Hepatocyte (in vitro differentiated cells): ENCODE data around the gene SH3BGRL2. TPM values are rescaled to one million over a fixed set of nuclear protein-coding genes. Genes with fewer than 3 reads are reported as not detected.

Experiments used
- DNase-seq: peaks from one replicate; pipeline ENCODE4 v3.0.0-alpha.2; 2016; ENCODE audit warnings: low spot score
- H2AFZ ChIP-seq: fragments of 200-600 bp; sonication (generic); 2 replicates; pipeline ENCODE4 v1.6.0; 2016; ENCODE audit warnings: antibody characterized with exemption, mild to moderate bottlenecking
- H3K27ac ChIP-seq: fragments of 200-600 bp; sonication (generic); 2 replicates; pipeline ENCODE4 v1.5.1; 2016; ENCODE audit warnings: mild to moderate bottlenecking
- H3K27me3 ChIP-seq: fragments of 200-600 bp; sonication (generic); 2 replicates; pipeline ENCODE4 v1.6.1; 2016
- H3K36me3 ChIP-seq: fragments of 200-600 bp; sonication (generic); replicated peaks from 2 replicates; pipeline ENCODE4 v1.5.1; 2016; ENCODE audit warnings: low read depth; ENCODE audit not compliant: insufficient read depth
- H3K4me1 ChIP-seq: fragments of 200-600 bp; sonication (generic); 2 replicates; pipeline ENCODE4 v1.5.1; 2016; ENCODE audit warnings: mild to moderate bottlenecking, moderate library complexity; ENCODE audit not compliant: insufficient read depth
- H3K4me2 ChIP-seq: fragments of 200-600 bp; sonication (generic); 2 replicates; pipeline ENCODE4 v1.6.0; 2016
- H3K4me3 ChIP-seq: fragments of 200-600 bp; sonication (generic); 2 replicates; pipeline ENCODE4 v1.5.1; 2016; ENCODE audit warnings: mild to moderate bottlenecking
- H3K79me2 ChIP-seq: fragments of 200-600 bp; sonication (generic); 2 replicates; pipeline ENCODE4 v1.6.0; 2017; ENCODE audit warnings: mild to moderate bottlenecking
- H3K9me2 ChIP-seq: fragments of 200-600 bp; sonication (generic); replicated peaks from 2 replicates; pipeline ENCODE4 v1.6.0; 2017; ENCODE audit warnings: mild to moderate bottlenecking; ENCODE audit not compliant: insufficient read depth
- H3K9me3 ChIP-seq: fragments of 200-600 bp; sonication (generic); 2 replicates; pipeline ENCODE4 v1.5.1; 2016; ENCODE audit warnings: low read depth, mild to moderate bottlenecking
- H4K20me1 ChIP-seq: fragments of 200-600 bp; sonication (generic); 2 replicates; pipeline ENCODE4 v1.6.0; 2016; ENCODE audit warnings: mild to moderate bottlenecking; ENCODE audit not compliant: insufficient read depth, poor library complexity, severe bottlenecking
- CTCF ChIP-seq: fragments of 200-600 bp; sonication (generic); IDR thresholded peaks from 2 replicates; pipeline ENCODE4 v1.5.1; 2016; ENCODE audit warnings: antibody characterized with exemption, mild to moderate bottlenecking; ENCODE audit not compliant: poor library complexity
- EZH2 ChIP-seq: fragments of 200-600 bp; sonication (generic); IDR thresholded peaks from 2 replicates; pipeline ENCODE4 v1.6.1; 2016; ENCODE audit warnings: antibody characterized with exemption, mild to moderate bottlenecking, borderline replicate concordance
- EZH2phosphoT487 ChIP-seq: fragments of 200-600 bp; sonication (generic); IDR thresholded peaks from one replicate; pipeline ENCODE4 v1.6.1; 2018; ENCODE audit warnings: antibody characterized with exemption, mild to moderate bottlenecking, low read depth, moderate library complexity; ENCODE audit not compliant: unreplicated experiment, severe bottlenecking
- WGBS: methylation state at CpG from one replicate; pipeline ENCODE4 v1.1.6; 2016; ENCODE audit warnings: low lambda C conversion rate; ENCODE audit errors: missing lambda C conversion rate; 5-methylcytosine and 5-hydroxymethylcytosine counted together
- polyA plus RNA-seq: library from polyadenylated mRNA; unstranded; fragments of >200 nt; fragmentation: Nextera tagmentation; extraction: Ambion mirVana; gene quantifications from 2 replicates; pipeline ENCODE4 v1.2.1, GENCODE V29; 2016
- total RNA-seq: library from RNA; depleted of rRNA; stranded (reverse); fragments of >200 nt; gene quantifications from 2 replicates; pipeline ENCODE4 v1.2.3, GENCODE V29; 2014

Gene SH3BGRL2
- total RNA-seq: 63.6 and 71.4 TPM in 2 replicates
- polyA plus RNA-seq: 23.4 and 24.1 TPM in 2 replicates

GRCh38 chr6:79630883-79631692 is at the start of gene SH3BGRL2:
Gene SH3BGRL2, plus strand, starts transcription at chr6:79631329. Its CDS starts 133 bp downstream, at chr6:79631462.
- no peaks in the 10 kb centered on the region for H3K36me3 ChIP-seq
- peak; percentile 87 for DNase-seq
- 2% methylated on average over 43 of the region's 72 CpGs for WGBS
- H4K20me1 ChIP-seq: peaks cover 8% of the 10 kb centered on the region
- peaks cover 10% of the 10 kb centered on the region for H3K4me1 ChIP-seq
- peaks cover 45% of the 10 kb centered on the region for H3K79me2 ChIP-seq
- peak within 1 kb of the TSS; percentile 99 for H3K27ac ChIP-seq
- H3K9me2 ChIP-seq: no peaks in the 10 kb centered on the region
- no peaks in the 10 kb centered on the region for H3K9me3 ChIP-seq
- TF ChIP-seq EZH2phosphoT487 (no peak), CTCF (no peak), EZH2 (no peak)
- peak within 1 kb of the TSS; percentile 97 for H3K4me3 ChIP-seq
- peak within 1 kb of the TSS; percentile 86 for H3K4me2 ChIP-seq
- peak within 1 kb of the TSS; percentile 97 for H2AFZ ChIP-seq
- no peaks in the 10 kb centered on the region for H3K27me3 ChIP-seq

DNA sequence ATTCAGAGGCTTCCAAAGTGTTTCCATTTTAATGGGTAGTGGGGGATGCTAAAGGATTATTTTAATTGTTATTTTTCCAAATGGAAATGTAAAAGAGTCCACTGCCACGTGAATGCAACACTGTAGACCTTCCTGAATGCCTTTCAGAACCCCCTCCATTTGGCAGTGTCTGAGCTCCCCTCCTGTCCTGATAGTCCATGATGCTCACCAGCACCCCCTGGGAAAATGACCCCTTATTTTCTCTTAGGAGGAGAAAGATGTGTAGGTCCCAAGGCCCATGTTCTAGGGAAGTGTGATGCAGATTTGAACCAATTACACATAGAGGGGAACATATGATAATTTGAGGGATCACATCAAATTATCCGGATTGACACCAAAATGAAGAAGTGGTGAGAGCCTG is 46.8 kb upstream of the SH3BGRL2 start:
- 76% methylated on average over 2 of the region's 2 CpGs for WGBS

GRCh38 chr6:79586548-79586947 is 44.6 kb upstream of the SH3BGRL2 start:
- no peak overlapping the region for H2AFZ ChIP-seq
- H3K4me3 ChIP-seq: no peak overlapping the region
- no peaks in the 10 kb centered on the region for H3K4me1 ChIP-seq
- no peaks in the 10 kb centered on the region for H4K20me1 ChIP-seq
- peak; percentile 37 for DNase-seq
- no peaks in the 10 kb centered on the region for H3K27me3 ChIP-seq
- no peak overlapping the region for H3K4me2 ChIP-seq
- no peaks in the 10 kb centered on the region for H3K79me2 ChIP-seq
- no peaks in the 10 kb centered on the region for H3K9me2 ChIP-seq
- TF ChIP-seq CTCF (peak; percentile 20), EZH2phosphoT487 (no peak)
- H3K36me3 ChIP-seq: no peaks in the 10 kb centered on the region
- no peaks in the 10 kb centered on the region for H3K9me3 ChIP-seq
- no peak overlapping the region for H3K27ac ChIP-seq

More for the DNA sequence above, 46.8 kb upstream of the SH3BGRL2 start:
- Histone ChIP-seq H3K9me2 (no peaks in the 10 kb centered on the region), H4K20me1 (no peaks in the 10 kb centered on the region), H3K36me3 (no peaks in the 10 kb centered on the region), H3K79me2 (no peaks in the 10 kb centered on the region), H3K4me1 (no peaks in the 10 kb centered on the region), H3K9me3 (peaks cover 6% of the 10 kb centered on the region), H3K27ac (no peak overlapping the region), H2AFZ (no peak overlapping the region), H3K4me2 (no peak overlapping the region), H3K27me3 (no peaks in the 10 kb centered on the region), H3K4me3 (no peak overlapping the region)
- TF ChIP-seq CTCF (no peak), EZH2 (no peak), EZH2phosphoT487 (no peak)
- no peak for DNase-seq
